HG02678 (cell line): Measurements from ENCODE around the gene PEPD.

Experiments
- ATAC-seq: cut with Tn5 transposase; IDR thresholded peaks from one replicate; pipeline ENCODE4 v1.9.1; 2021; ENCODE audit warnings: mild to moderate bottlenecking, moderate library complexity; ENCODE audit not compliant: unreplicated experiment

Gene PEPD

GRCh38 chr19:33373453-33374235 is 147.9 kb downstream of the PEPD start, which contains the start of gene CEBPG:
CEBPG (plus strand) TSS chr19:33373709; CDS start chr19:33379240, 5,531 bp downstream.
- ATAC-seq = peak; percentile 91

GRCh38 chr19:33370783-33371182 is 150.8 kb downstream of the PEPD start:
- ATAC-seq = no peak

GRCh38 chr19:33368074-33368864 is 153.3 kb downstream of the PEPD start:
- no peak for ATAC-seq

GRCh38 chr19:33366897-33367296 is 154.7 kb downstream of the PEPD start:
- no peak for ATAC-seq

GRCh38 chr19:33366127-33366526 is 155.5 kb downstream of the PEPD start:
- no peak for ATAC-seq

- ATAC-seq = no peak
These were observed 155.9 kb downstream of the PEPD start for GRCh38 chr19:33365691-33366090.

GRCh38 chr19:33363476-33363875 is 158.1 kb downstream of the PEPD start:
- ATAC-seq = no peak

GRCh38 chr19:33362508-33363228 is 158.9 kb downstream of the PEPD start:
- no peak for ATAC-seq

GRCh38 chr19:33359581-33359980 is 162.0 kb downstream of the PEPD start:
- ATAC-seq = no peak

GRCh38 chr19:33358408-33358807 is 163.2 kb downstream of the PEPD start:
- no peak for ATAC-seq

GRCh38 chr19:33357556-33357955 is 164.0 kb downstream of the PEPD start:
- no peak for ATAC-seq

GRCh38 chr19:33355535-33355934 is 166.1 kb downstream of the PEPD start:
- ATAC-seq = no peak

- ATAC-seq = no peak
These were observed 170.9 kb downstream of the PEPD start for GRCh38 chr19:33350538-33351309.

- ATAC-seq = no peak
These were observed 172.0 kb downstream of the PEPD start for GRCh38 chr19:33349319-33350289.

GRCh38 chr19:33348301-33349010 is 173.1 kb downstream of the PEPD start:
- no peak for ATAC-seq

- ATAC-seq = no peak
These were observed 174.3 kb downstream of the PEPD start for GRCh38 chr19:33347300-33347699.

GRCh38 chr19:33346665-33347064 is 174.9 kb downstream of the PEPD start:
- ATAC-seq = no peak

GRCh38 chr19:33345163-33345562 is 176.4 kb downstream of the PEPD start:
- no peak for ATAC-seq

GRCh38 chr19:33344573-33344925 is 177.0 kb downstream of the PEPD start:
- no peak for ATAC-seq
